Upper lobe of left lung (tissue), 4 donors: ENCODE results near the gene PCDHGA3.

Experiments
- EP300 ChIP-seq, 4 donors: sonication (generic); formaldehyde crosslinking; IDR thresholded peaks; one replicate each; pipeline ENCODE4 v1.5.1; 2017; ENCODE audit warnings: antibody characterized with exemption in 4 of 4, control low read depth in 2 of 4
- POLR2A ChIP-seq, 4 donors: fragments of 450-650 bp; IDR thresholded peaks; one replicate each; pipeline ENCODE4 v1.5.1; 2016 to 2017; ENCODE audit warnings: antibody characterized with exemption in 4 of 4, mild to moderate bottlenecking in 2 of 4
- POLR2AphosphoS5 ChIP-seq, 2 donors: sonication (generic); formaldehyde crosslinking; IDR thresholded peaks; one replicate each; pipeline ENCODE4 v1.5.1; 2017; ENCODE audit warnings: antibody characterized with exemption in 2 of 2
- TF ChIP-seq, protein P1 (sequence below), 6 experiments: fragments of 450-650 bp in 4 of 6; fragments of 200-600 bp in 2 of 6; sonication (generic) in 2 of 6; IDR thresholded peaks; one replicate each; pipeline ENCODE4 v1.5.1; 2016 to 2019; ENCODE audit warnings: antibody characterized with exemption in 6 of 6

GRCh38 chr5:141356133-141356532, 12.5 kb downstream of the PCDHGA3 start:
- TF ChIP-seq POLR2A (IDR thresholded peaks at IDR 0.05): no peak
- TF ChIP-seq, protein P1, sequence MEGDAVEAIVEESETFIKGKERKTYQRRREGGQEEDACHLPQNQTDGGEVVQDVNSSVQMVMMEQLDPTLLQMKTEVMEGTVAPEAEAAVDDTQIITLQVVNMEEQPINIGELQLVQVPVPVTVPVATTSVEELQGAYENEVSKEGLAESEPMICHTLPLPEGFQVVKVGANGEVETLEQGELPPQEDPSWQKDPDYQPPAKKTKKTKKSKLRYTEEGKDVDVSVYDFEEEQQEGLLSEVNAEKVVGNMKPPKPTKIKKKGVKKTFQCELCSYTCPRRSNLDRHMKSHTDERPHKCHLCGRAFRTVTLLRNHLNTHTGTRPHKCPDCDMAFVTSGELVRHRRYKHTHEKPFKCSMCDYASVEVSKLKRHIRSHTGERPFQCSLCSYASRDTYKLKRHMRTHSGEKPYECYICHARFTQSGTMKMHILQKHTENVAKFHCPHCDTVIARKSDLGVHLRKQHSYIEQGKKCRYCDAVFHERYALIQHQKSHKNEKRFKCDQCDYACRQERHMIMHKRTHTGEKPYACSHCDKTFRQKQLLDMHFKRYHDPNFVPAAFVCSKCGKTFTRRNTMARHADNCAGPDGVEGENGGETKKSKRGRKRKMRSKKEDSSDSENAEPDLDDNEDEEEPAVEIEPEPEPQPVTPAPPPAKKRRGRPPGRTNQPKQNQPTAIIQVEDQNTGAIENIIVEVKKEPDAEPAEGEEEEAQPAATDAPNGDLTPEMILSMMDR (IDR thresholded peaks at IDR 0.05): no peak
- no peak for TF ChIP-seq EP300 (IDR thresholded peaks at IDR 0.05)
- TF ChIP-seq POLR2AphosphoS5 (IDR thresholded peaks at IDR 0.05): no peak
